HG02588 (cell line): ENCODE data around the gene CAMK2N1.

Experiments
- ATAC-seq: cut with Tn5 transposase; IDR thresholded peaks from one replicate; pipeline ENCODE4 v1.9.1; 2021; ENCODE audit warnings: mild to moderate bottlenecking, moderate library complexity; ENCODE audit not compliant: unreplicated experiment

CAMK2N1 gene

GRCh38 chr1:20446796-20447195 lies 39.2 kb downstream of the CAMK2N1 start:
- no peak for ATAC-seq

DNA sequence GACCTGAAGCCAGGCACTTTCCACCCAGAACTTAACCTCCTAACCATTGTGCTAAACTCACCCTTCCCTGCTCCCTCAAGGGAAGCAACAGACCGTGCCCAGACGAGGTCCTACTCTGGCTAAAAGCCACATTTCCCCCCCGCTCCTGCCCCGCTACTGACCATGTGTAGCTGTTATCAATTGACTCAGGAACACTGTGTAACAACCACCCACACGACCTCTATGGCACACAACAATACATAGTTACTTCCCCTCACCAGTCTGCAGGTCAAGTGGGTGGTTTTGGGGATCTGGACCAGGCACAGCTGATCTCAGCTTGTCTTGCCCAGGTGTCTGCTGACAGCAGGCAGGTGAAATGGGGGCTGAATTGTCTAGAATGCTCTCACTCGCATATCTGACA lies 40.1 kb downstream of the CAMK2N1 start:
- no peak for ATAC-seq

- no peak for ATAC-seq
Measured at GRCh38 chr1:20443703-20444586, 42.1 kb downstream of the CAMK2N1 start.

GRCh38 chr1:20442920-20443625 lies 42.9 kb downstream of the CAMK2N1 start:
- ATAC-seq, result no peak

- no peak for ATAC-seq
Measured at GRCh38 chr1:20440785-20441200, 45.2 kb downstream of the CAMK2N1 start.

DNA sequence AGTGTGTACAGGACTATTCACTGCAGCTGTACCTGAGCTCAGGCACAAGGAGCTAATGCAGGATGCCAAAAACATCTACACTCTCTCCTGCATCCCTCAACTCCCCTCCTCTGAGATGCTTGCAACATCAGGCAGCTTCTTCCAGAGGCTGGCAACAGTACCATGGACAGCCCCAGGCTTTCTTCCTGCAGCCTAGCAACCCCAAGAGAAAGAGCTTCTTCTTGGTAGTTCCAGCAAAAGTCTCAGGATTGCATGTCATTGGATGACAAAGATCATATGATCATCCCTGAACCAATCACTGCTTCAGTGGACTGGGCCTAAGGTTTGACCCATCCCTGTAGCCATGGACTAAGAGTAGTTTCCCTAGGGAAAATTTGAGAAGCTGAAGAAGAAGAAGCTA lies 46.7 kb downstream of the CAMK2N1 start:
- no peak for ATAC-seq

GRCh38 chr1:20437640-20438039 lies 48.4 kb downstream of the CAMK2N1 start:
- ATAC-seq, result no peak

GRCh38 chr1:20432891-20433290 lies 53.1 kb downstream of the CAMK2N1 start:
- no peak for ATAC-seq
